Umbilical cord (tissue), 2 donors: Measurements from ENCODE around the gene PRRT3. TPM values are rescaled to one million over a fixed set of nuclear protein-coding genes. Genes with fewer than 3 reads are reported as not detected.
"Not testable (repeated sequence)": the region's sequence is repeated elsewhere in the genome, so short reads cannot be mapped to it uniquely, and the experiment has no call there.

Source experiments
- DNase-seq: peaks from one replicate; pipeline ENCODE4 v3.0.0-alpha.2; 2015; ENCODE audit warnings: low spot score
- total RNA-seq: library from RNA; depleted of rRNA; stranded (reverse); fragments of >200 nt; gene quantifications from one replicate; pipeline ENCODE4 v1.2.3, GENCODE V29; 2014; ENCODE audit warnings: low replicate concordance; ENCODE audit not compliant: insufficient read depth

The PRRT3 gene
- total RNA-seq, 1 donor from 2014 or later = 0.24 TPM

DNA sequence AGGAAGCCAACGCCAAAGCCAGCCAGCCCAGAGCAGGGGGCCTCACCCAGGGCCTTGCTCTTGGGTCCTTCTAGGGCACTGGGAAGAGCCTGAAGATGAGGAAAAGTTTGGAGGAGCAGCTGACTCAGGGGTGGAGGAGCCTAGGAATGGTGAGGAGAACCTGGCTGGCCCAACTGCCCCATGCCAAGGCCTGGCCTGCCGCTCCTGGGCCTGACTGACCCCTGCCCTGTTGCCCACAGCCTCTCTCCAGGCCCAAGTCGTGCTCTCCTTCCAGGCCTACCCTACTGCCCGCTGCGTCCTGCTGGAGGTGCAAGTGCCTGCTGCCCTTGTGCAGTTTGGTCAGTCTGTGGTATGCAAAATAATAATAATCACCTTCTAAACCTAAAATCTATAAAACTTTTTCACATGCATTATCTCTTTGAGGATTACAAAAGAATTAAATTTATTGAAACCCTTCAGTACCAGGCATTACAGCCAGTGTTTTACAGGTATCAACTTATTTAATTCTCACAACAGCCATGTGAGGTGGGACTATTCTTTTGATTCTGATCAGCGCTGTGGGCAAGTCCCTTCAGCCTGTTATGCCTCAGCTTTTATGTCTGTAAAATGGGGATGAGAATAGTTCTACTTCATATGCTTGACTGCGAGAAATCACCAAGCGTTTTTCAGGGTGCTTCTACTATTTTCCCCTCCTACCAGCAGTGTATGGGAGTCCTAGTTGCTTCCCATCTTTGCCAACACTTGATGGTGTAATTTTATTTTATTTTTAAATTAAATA lies 33.8 kb downstream of the PRRT3 start:
- DNase-seq = no peak

- DNase-seq = no peak
These were observed 34.4 kb downstream of the PRRT3 start for GRCh38 chr3:9917820-9918219.

DNA sequence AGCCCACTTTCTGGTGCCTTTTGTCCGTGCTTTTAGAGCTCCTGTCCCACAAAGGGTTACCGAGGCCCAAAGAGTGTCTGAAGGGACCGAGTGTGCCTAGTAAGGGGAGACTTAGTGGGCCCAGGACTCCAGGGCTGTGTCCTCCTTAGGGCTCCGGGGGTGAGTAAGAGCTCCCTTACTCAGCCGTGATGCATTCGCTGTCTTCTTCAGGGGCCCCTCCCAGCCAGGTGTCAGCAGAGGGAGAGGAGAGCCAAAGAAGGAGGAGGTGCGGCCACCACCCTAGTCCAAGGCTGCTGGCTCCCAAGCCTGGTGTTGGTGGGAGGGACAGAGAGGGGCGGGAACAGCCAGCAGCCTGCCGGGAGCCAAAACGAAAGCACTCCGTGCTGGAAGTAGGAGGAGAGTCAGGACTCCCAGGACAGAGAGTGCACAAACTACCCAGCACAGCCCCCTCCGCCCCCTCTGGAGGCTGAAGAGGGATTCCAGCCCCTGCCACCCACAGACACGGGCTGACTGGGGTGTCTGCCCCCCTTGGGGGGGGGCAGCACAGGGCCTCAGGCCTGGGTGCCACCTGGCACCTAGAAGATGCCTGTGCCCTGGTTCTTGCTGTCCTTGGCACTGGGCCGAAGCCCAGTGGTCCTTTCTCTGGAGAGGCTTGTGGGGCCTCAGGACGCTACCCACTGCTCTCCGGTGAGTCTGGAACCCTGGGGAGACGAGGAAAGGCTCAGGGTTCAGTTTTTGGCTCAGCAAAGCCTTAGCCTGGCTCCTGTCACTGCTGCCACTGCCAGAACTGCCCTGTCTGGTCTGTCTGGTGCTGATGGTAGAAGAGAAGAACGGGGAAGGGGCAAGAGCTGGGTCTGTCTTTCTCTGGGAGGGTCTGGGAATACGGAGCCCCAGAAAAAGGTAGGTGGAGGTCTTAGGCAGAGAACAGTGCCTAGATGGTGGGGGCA lies 35.2 kb downstream of the PRRT3 start, which contains the start of gene IL17RC:
TSS of gene IL17RC (plus strand) at position 365 of the 947 bp plus-strand sequence. CDS start at position 583, 218 bp downstream.
- DNase-seq = peak; percentile 94

DNA sequence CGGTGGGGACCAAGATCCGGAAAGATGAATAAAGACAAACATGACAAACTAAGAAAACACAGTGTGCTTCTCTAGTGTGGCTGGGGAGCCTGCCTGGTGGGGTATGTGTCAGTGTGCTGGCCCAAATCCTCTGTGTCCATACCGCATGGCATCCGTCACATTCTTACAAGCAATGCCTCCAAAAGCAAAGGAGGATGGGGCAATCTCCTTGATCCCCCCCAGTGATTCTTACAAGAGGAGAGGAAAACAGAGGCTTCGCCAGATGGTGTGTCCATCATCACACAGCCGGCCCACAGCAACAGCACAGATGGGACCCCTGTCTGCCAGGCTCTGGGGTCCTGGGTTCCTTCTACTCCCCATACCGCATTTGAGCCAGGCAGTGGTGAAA lies 35.9 kb downstream of the PRRT3 start:
- DNase-seq = peak; percentile 41

DNA sequence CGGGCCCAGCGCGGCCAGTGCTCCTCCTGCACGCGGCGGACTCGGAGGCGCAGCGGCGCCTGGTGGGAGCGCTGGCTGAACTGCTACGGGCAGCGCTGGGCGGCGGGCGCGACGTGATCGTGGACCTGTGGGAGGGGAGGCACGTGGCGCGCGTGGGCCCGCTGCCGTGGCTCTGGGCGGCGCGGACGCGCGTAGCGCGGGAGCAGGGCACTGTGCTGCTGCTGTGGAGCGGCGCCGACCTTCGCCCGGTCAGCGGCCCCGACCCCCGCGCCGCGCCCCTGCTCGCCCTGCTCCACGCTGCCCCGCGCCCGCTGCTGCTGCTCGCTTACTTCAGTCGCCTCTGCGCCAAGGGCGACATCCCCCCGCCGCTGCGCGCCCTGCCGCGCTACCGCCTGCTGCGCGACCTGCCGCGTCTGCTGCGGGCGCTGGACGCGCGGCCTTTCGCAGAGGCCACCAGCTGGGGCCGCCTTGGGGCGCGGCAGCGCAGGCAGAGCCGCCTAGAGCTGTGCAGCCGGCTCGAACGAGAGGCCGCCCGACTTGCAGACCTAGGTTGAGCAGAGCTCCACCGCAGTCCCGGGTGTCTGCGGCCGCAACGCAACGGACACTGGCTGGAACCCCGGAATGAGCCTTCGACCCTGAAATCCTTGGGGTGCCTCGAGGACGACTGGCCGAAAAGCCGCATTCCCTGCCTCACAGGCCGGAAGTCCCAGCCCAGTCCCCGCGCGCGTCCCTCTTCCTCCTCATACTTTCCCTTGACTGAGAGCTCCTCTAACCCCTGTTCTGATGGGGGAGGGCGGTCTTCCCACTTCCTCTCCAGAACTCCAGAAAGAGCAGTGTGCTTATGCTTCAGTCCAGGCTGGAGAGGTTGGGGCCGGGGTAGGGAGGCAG lies 36.7 kb downstream of the PRRT3 start:
- DNase-seq = peak; percentile 93

GRCh38 chr3:9914559-9915253 lies 37.5 kb downstream of the PRRT3 start:
- DNase-seq = no peak

- DNase-seq = no peak
These were observed 38.2 kb downstream of the PRRT3 start for GRCh38 chr3:9914011-9914410.

DNA sequence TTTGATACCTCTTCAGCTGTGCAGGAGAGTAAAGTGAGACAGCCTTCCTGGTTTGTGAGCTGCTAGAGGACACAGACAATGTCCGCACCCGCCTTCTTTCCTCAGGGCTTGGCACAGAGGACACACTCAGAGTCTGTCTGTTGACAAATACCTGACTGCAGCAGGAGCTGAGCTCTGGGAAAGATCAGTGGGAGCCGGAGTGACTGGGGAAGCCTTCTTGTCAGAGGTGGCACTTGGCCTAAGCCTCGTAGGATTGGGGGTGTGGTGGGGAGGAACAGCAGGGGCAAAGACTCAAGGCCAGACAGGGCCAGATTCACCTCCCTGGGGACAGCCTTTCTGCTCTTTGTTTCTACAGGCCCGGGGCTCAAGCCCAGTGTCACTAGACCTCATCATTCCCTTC lies 38.6 kb downstream of the PRRT3 start:
- DNase-seq = no peak

DNA sequence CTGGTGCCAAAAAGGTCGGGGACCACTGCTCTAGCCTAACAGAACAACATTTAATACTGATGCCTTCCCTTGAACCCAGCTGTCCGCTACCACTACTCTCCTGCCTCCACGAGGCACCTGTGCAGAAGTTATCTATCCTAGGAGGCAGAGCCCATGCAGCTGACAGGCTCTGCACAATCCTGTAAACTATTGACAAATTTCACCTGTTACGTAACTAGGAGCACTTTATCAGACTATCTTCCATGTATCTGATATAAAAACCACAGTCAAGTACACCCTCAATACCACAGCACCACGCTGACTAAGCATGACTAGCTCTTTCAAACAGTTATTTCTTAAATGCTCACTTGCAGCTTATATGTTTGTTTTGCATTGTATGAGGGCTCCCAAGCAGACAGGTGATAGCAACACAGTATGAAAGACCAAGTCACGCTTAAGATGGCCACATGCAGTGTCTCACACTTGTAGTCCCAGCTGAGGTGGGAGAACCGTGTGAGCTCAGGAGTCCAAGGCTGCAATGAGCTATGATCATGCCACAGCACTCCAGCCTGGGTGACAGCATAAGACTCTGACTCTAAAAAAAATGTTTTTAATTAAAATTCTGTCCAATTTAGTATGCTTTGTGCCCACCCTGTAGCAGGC lies 39.8 kb downstream of the PRRT3 start:
- DNase-seq = no peak

GRCh38 chr3:9911863-9912262 lies 40.3 kb downstream of the PRRT3 start:
- DNase-seq = no peak

DNA sequence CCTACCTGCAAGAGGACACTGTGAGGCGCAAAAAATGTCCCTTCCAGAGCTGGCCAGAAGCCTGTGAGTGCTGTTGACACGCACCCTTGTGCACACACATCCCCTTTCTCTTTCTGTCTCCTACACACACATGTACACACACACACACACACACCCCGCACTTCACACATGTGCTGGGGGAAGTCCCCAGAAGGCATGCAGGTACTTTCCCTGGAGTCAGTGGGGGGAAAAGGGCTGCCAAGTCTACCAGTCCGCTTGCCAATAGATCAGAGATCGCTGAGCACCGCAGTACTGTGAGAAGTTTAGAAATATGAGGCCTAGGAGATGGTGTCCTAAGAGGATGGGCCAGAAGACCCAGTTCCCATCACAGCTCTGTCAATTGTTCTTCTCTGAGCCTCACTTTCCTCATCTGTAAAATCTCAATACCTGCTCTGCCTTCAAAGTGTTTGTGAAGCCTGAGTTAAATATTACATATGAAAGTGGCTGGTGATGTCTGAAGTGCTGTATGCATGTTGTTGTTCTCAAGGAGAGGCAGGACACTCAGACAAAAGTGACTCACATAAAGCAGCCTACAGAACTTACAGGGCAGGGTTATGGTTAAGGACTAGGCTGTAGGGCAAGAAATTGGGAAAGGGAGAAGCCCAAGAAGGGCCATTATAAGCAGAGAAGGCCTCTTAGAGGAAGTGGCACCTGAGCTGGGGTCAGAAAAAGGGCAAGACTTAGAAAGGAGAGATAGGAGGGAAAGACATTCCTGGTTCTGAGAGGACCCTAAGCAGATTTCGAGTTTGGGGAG lies 42.8 kb downstream of the PRRT3 start:
- DNase-seq = no peak

DNA sequence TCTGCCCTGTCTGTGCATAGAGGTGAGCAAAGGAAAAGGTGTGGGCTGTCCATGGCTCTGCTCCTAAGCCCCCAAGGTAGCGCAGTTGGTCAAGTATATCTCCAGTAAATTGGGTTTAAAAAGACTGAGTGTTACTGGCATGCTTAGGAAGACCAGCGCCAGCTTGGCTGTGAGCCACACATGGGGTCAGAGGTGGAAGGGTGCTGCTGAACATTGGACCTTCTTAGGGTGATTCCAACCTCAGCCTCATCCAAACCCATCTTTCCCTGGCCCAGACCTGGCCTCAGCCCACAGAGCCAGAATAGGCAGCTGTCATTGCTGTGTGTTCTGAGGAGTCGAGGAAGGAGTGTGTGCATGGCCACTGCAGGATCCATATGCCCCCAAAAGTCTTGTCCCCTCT lies 43.9 kb downstream of the PRRT3 start:
- no peak for DNase-seq

DNA sequence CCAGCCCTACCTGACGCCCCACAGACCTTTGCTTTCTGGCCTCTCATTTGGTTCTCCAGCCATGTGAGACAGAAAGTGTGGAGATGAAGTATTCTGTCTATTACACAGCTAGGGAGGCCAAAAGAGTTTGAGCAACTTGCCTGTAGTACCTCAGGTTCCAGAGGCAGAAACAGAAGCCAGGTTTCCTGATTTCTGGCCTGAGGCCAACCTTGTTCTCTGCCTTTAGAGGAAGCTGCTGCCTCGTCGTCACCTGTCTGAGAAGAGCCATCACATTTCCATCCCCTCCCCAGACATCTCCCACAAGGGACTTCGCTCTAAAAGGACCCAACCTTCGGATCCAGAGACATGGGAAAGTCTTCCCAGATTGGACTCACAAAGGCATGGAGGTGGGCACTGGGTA lies 45.7 kb downstream of the PRRT3 start:
- no peak for DNase-seq

DNA sequence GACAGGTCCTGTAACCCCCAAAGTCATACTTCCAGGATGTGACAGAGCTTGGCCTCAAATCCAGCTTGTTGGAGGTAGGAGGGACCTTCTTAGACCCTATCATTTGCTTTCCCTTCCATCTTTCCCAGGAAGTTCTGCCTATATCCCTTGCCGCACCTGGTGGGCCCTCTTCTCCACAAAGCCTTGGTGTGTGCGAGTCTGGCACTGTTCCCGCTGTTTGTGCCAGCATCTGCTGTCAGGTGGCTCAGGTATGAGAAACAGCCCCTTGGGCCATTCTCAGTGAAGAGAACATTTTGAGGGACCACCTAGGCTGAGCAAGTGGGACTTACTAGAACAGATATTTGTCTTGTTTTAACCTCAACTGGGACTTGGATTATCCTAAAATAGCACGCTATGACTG lies 48.3 kb downstream of the PRRT3 start:
- DNase-seq = no peak

DNA sequence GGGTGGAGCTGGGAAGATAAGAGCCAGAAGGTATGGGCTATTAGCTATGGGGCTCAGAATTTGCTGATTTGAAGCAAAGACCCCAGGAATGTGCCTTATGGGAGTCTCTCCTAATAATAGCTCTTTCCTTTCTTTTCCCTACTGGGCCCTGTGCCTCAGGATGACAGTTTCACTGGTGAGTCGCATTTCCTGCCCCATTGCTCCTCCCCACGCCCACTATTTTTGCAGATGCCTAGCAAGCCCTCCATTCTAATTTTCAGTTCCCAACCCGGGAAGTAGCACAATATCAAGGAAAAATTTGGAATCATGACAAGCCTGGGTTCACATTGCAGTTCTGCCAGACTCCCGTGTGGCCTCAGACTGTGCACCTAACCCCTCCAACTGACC lies 49.0 kb downstream of the PRRT3 start:
- DNase-seq = no peak

DNA sequence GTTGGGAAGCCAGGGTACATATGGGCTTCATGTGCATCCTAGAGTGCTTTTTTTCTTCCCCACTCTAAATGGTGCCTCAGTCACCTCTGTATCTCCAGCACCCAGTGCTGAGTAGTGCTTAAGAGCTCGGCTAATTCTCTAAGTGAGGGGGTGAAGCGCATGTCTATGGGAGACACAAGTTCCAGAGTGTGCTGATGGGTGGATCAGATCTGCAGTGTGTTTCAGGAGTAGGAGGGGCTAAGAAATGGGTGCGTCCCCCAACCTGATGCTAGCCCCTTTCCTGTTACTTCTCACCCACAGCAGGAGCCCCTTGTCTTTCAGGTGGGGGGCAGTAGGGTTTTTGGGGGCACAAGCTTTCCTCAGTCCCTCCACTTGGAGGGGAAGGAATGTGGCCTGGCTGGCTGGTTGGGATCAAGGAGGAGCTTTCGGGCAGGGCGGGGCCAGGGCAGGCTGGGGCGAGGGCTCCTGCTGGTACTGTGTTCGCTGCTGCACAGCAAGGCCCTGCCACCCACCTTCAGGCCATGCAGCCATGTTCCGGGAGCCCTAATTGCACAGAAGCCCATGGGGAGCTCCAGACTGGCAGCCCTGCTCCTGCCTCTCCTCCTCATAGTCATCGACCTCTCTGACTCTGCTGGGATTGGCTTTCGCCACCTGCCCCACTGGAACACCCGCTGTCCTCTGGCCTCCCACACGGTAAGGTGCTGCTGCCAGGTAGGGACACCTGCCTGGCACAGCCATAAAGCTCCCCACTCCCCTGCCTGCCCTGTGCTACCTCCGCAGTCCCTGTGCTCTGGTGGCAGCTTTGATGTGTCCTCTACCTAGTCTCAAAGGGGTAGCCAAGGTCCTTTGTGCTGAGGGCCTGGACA lies 49.6 kb downstream of the PRRT3 start, which contains the start of gene IL17RE:
TSS of gene IL17RE (plus strand) at position 477 of the 866 bp plus-strand sequence. CDS start at position 562, 85 bp downstream.
- DNase-seq = peak; percentile 58

- DNase-seq = no peak
These were observed 50.2 kb downstream of the PRRT3 start for GRCh38 chr3:9901967-9902366.

- DNase-seq = not testable (repeated sequence)
These were observed 51.2 kb downstream of the PRRT3 start for GRCh38 chr3:9900965-9901415.
